Calu3 (cell line): ENCODE results near the gene PLPP7. TPM values are rescaled to one million over a fixed set of nuclear protein-coding genes. Genes with fewer than 3 reads are reported as not detected.

Experiments used
- BruUV-seq: library from RNA; stranded (reverse); fragments of 400-500 nt; replicated peaks from 2 replicates; lab custom pipeline; 2021; lab: Mats Ljungman, UMichigan
- CTCF ChIA-PET: fragments of 300-600 bp; sonication (Branson Sonifier 250); formaldehyde crosslinking; loops from one replicate; lab custom pipeline; 2022; ENCODE audit warnings: antibody characterized with exemption; lab: Charles Lee
- DNase-seq: peaks from one replicate; pipeline ENCODE4 v3.0.0; 2022
- H3K27ac Mint-ChIP-seq: one replicate; pipeline ENCODE4 v1.8.0; 2022; ENCODE audit warnings: mixed read lengths; ENCODE audit not compliant: unreplicated experiment
- H3K27me3 Mint-ChIP-seq: one replicate; pipeline ENCODE4 v1.8.0; 2022; ENCODE audit warnings: mixed read lengths; ENCODE audit not compliant: unreplicated experiment
- H3K36me3 Mint-ChIP-seq: one replicate; pipeline ENCODE4 v1.8.0; 2022; ENCODE audit warnings: mild to moderate bottlenecking, moderate library complexity, mixed read lengths; ENCODE audit not compliant: insufficient read depth, unreplicated experiment
- H3K4me1 Mint-ChIP-seq: one replicate; pipeline ENCODE4 v1.8.0; 2022; ENCODE audit warnings: mild to moderate bottlenecking, low read depth, mixed read lengths; ENCODE audit not compliant: unreplicated experiment
- H3K4me3 Mint-ChIP-seq: one replicate; pipeline ENCODE4 v1.8.0; 2022; ENCODE audit warnings: mild to moderate bottlenecking, low read depth, moderate library complexity, mixed read lengths; ENCODE audit not compliant: unreplicated experiment
- H3K9me3 Mint-ChIP-seq: one replicate; pipeline ENCODE4 v1.8.0; 2022; ENCODE audit warnings: low read depth, mixed read lengths; ENCODE audit not compliant: unreplicated experiment
- intact Hi-C: fragments of 100-400 bp; cut with micrococcal nuclease; formaldehyde crosslinking; loops from one replicate; pipeline ENCODE4 v1.10.0; 2022; ENCODE audit not compliant: unreplicated experiment
- total RNA-seq: library from RNA; stranded (reverse); gene quantifications from 2 replicates; pipeline ENCODE4 v1.2.3, GENCODE V29; 2022
- TF ChIP-seq, protein P1 (sequence below): fragments of 200-600 bp; IDR thresholded peaks from one replicate; pipeline ENCODE4 v1.8.0; 2022; ENCODE audit warnings: antibody characterized with exemption; ENCODE audit not compliant: unreplicated experiment

Gene PLPP7
- total RNA-seq, 1 experiment from 2014 or later, result not detected

DNA sequence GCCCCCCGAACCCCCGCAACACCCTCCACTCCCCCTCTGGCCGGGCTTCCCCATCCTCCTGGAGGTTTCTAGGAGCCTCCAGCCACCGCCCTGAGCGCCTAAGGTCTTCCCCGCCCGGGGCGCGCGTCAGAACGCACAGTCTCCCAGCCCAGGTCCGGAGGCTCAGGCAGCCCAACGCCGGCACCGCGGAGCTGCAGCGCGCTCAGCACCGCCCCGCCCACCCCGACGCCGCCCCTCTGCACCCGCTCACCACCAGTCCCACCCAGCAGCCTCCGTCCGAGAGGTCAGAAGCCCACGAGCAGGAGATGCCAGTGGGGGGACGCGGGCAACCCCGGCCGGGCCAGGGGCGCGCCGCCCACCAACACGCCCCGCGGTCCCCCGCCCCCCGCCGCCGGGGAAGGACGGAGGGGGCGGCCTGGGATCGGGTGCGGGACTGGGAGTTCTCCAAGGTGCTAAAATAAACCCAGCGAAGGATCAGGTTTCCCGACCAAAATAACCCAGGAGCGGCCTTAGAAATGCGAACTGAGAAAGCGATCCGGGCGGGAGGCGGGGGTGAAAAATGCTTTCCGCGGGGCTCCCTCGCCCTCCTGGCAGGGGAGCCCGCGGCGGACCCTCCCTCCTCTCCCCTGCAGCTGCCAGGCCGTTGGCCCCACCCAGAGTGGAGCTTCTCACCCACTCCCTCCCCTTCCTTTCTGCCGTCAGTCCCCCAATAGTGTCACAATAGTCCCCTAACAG lies 6.7 kb upstream of the PLPP7 start:
- no peak for DNase-seq
- H3K4me1 Mint-ChIP-seq, result no peaks in the 10 kb centered on the region

DNA sequence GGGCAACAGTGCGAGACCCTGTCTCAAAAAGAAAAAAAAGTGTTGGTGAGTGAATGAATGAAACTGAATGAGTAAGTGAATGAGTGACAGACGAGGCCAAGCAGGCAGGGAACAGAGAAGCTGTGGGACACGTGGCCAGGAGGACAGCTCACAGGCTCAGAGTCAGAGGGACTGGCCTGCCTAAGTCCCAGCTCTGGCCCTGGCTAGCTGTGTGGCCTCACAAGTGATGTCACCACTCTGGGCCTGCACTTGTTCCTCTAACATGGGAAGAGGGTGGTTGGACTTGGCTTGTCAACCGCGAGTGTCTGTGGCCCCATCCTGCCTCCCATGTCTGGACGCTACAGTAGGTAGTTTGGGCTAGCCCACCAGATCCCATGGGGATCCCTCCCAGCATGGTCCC lies 4.7 kb upstream of the PLPP7 start:
- Mint-ChIP-seq H3K27me3 (peaks cover 49% of the 10 kb centered on the region), H3K4me1 (no peaks in the 10 kb centered on the region), H3K9me3 (no peaks in the 10 kb centered on the region), H3K27ac (no peak overlapping the region), H3K36me3 (no peaks in the 10 kb centered on the region), H3K4me3 (no peak overlapping the region)
- BruUV-seq, result no TSS peak
- CTCF ChIA-PET, result no interaction called here
- no peak for DNase-seq
- intact Hi-C loops, result no loop called here
- TF ChIP-seq, protein P1, sequence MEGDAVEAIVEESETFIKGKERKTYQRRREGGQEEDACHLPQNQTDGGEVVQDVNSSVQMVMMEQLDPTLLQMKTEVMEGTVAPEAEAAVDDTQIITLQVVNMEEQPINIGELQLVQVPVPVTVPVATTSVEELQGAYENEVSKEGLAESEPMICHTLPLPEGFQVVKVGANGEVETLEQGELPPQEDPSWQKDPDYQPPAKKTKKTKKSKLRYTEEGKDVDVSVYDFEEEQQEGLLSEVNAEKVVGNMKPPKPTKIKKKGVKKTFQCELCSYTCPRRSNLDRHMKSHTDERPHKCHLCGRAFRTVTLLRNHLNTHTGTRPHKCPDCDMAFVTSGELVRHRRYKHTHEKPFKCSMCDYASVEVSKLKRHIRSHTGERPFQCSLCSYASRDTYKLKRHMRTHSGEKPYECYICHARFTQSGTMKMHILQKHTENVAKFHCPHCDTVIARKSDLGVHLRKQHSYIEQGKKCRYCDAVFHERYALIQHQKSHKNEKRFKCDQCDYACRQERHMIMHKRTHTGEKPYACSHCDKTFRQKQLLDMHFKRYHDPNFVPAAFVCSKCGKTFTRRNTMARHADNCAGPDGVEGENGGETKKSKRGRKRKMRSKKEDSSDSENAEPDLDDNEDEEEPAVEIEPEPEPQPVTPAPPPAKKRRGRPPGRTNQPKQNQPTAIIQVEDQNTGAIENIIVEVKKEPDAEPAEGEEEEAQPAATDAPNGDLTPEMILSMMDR, result no peak

More for the DNA sequence above, 6.7 kb upstream of the PLPP7 start:
- CTCF ChIA-PET, result no interaction called here
- BruUV-seq, result no TSS peak
- Mint-ChIP-seq H3K27ac (no peak overlapping the region), H3K36me3 (peaks cover 5% of the 10 kb centered on the region), H3K4me3 (no peak overlapping the region), H3K9me3 (no peaks in the 10 kb centered on the region), H3K27me3 (peaks cover 49% of the 10 kb centered on the region)
- intact Hi-C loops, result no loop called here
- TF ChIP-seq, protein P1, result no peak

DNA sequence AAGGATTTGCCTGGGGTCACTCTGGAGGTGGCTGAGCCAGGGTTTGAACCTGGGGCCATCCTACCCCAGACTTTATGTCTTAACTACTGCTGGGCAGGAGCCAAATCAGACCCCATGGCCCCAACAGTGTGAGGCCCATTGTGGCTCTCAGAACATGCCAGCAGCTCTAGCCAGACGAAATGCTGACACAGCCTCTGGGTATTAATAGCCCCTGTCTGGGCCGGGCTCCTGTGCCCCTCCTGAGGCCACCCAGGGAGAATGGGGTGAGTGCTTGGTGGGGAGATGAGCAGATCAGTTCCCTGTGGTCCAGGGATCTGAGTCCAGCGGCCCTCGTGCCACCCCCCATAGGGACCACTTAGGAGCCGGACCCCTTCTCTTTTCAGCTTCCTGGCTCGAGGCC lies 2.2 kb upstream of the PLPP7 start:
- peaks cover 33% of the 10 kb centered on the region for H3K27me3 Mint-ChIP-seq
- no peaks in the 10 kb centered on the region for H3K4me1 Mint-ChIP-seq
- no peak for DNase-seq
- TF ChIP-seq, protein P1, result no peak
- intact Hi-C loops, result no loop called here
- no TSS peak for BruUV-seq
- H3K9me3 Mint-ChIP-seq, result no peaks in the 10 kb centered on the region
- no peak overlapping the region for H3K27ac Mint-ChIP-seq
- no peaks in the 10 kb centered on the region for H3K36me3 Mint-ChIP-seq
- H3K4me3 Mint-ChIP-seq, result no peak overlapping the region
- CTCF ChIA-PET, result no interaction called here

DNA sequence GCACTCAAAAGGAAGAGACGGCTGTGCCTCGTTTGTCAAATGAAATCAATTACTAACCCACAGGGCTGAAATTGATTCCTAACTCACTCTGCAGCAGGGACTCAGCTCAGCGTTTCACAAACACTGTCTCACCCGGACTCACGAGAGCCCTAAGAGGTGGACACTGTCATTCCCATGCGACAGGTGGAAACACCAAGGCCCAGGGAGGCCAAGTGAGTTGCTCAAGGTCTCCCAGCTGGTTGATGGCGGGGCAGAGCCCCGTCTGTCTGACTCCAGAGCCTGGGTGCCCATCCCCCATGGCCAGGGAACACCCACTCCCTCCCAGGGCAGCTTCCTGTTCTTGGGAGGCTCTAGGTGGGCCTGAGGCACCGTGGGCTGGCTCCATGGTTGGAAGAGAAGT lies 1.3 kb upstream of the PLPP7 start:
- CTCF ChIA-PET, result no interaction called here
- no peaks in the 10 kb centered on the region for H3K9me3 Mint-ChIP-seq
- BruUV-seq, result no TSS peak
- TF ChIP-seq, protein P1, result no peak
- intact Hi-C loops, result no loop called here
- H3K27me3 Mint-ChIP-seq, result peaks cover 33% of the 10 kb centered on the region
- H3K27ac Mint-ChIP-seq, result no peak overlapping the region
- no peaks in the 10 kb centered on the region for H3K36me3 Mint-ChIP-seq
- no peak overlapping the region for H3K4me3 Mint-ChIP-seq
- no peaks in the 10 kb centered on the region for H3K4me1 Mint-ChIP-seq
- no peak for DNase-seq
